HG02884 (cell line): ENCODE results near the gene SBK2.

Experiments used
- ATAC-seq: cut with Tn5 transposase; IDR thresholded peaks from one replicate; pipeline ENCODE4 v1.9.1; 2021; ENCODE audit warnings: mild to moderate bottlenecking, moderate library complexity; ENCODE audit not compliant: unreplicated experiment

Gene SBK2

DNA sequence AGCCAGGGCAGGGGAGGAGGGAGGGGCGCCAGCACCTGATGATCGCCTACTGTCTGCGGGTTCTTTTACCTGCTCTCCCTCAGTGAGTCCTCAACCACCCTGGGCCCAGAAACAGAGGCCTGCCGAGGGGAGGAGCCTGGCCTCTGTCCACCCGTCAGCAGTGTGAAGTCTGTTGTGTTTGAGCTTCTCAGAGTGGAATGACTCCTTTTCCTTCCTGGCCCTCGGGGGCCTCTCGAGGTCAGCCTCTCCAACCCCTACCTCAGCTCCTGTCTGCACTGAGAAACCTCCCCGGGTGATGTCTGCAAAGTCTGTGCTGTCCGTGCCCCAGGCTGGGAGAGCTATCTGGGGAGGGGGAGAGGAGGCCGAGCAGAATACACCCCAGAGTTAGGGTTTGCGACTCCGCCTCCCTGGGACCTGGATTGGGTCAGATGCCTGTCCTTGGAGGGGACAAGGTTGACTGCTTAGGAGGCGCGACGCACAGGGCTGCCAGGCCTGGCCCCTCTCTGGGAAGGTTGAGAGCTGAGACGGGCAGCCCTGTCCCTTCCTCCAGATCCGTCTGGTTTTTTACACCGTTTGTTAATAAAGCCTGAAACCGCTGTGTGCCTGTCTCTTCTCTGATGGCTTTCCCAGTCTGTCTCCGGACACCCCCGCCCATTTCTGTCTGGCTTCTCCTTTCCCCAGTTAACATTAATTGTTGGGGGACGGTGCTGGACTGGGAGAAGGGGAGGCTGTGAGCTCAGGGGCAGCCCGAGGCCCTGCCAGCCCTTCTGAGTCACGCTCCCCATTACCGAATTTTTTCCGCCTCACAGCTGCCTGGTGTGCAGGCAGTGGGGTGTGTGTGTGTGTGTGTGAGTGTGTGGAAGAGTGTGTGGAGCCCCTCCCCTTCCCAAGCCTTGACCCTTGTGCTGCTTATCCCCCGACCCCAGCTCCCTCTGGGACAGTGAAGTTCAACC, 49.7 kb downstream of the SBK2 start:
- no peak for ATAC-seq

DNA sequence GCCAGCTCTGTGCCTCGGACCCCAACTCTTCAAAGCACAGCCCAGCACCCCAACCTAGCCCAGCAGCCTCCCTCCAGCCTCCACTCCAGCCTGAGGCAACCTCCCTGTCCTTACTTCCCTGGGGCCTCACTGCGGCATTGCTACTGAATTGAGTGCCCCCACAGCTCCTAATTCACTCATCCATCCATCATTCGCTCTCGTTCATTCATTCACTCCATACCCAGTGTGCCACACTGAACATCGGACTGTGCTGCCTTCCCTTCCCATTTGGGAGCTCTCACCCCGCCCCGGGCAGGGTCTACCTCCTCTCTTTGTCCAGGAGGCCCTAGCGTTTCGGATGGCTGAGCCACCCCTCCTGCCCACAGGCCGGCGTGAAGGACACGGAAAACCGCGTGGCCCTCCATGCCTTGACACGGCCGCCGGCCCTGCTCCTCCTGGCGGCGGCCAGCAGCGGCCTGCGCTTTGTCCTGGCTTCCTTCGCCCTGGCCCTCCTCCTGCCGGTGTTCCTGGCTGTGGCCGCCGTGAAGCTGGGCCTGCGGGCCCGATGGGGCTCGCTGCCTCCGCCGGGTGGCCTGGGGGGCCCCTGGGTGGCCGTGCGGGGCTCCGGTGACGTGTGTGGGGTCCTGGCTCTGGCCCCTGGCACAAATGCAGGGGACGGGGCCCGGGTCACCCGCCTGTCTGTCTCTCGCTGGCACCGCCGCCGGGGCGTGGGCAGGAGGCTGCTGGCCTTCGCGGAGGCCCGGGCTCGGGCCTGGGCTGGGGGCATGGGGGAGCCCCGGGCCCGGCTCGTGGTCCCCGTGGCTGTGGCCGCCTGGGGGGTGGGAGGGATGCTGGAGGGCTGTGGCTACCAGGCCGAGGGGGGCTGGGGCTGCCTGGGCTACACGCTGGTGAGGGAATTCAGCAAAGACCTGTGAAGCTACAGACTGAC, 50.6 kb downstream of the SBK2 start:
- no peak for ATAC-seq

GRCh38 chr19:55485439-55486011, 51.4 kb downstream of the SBK2 start:
- no peak for ATAC-seq

DNA sequence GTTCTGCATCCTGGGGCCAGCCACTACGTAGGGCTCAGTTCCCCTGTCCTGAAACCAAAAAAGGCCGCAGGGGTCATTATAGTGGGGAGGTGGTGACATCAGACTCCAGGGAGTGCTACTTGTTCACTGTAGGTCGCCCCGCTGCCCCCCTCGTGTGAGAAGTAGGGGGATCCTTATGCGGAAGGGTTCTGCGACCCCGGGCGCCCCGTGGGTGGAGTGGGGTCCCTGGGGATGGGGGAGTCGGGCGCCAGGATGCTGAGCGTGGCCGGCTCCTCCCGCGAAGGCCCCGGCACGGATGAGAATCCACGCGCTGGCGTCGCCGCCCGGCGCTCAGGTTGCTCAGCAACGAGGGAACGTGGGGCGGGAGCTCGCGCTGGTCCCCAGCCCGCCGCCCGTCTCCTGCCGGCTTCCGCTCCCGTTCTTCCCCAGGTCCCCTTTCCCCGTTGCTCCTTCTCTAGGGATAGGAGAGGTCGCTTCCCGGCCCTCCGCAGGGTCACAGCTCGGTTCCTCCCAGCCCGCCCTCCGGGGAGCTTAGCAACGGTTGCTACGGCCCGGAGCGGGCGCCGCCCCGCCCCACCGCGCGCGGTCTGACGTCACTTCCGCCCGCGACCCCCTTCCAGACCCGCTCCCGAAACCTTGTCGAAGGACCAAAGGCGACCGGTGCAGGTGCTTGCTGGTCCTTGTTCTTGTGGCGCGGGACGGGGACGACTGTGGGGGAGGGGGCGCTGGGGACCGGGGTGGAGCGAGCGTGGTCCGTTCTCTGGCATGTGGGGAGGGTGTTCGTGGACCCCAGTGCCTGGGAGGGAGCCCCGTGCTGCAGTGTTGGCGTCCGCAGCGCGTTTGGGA, 52.1 kb downstream of the SBK2 start, which contains the start of gene NAT14:
Gene NAT14, plus strand, starts transcription at position 596 of the 846 bp plus-strand sequence. CDS start 521 bp downstream, outside the sequence.
- no peak for ATAC-seq

DNA sequence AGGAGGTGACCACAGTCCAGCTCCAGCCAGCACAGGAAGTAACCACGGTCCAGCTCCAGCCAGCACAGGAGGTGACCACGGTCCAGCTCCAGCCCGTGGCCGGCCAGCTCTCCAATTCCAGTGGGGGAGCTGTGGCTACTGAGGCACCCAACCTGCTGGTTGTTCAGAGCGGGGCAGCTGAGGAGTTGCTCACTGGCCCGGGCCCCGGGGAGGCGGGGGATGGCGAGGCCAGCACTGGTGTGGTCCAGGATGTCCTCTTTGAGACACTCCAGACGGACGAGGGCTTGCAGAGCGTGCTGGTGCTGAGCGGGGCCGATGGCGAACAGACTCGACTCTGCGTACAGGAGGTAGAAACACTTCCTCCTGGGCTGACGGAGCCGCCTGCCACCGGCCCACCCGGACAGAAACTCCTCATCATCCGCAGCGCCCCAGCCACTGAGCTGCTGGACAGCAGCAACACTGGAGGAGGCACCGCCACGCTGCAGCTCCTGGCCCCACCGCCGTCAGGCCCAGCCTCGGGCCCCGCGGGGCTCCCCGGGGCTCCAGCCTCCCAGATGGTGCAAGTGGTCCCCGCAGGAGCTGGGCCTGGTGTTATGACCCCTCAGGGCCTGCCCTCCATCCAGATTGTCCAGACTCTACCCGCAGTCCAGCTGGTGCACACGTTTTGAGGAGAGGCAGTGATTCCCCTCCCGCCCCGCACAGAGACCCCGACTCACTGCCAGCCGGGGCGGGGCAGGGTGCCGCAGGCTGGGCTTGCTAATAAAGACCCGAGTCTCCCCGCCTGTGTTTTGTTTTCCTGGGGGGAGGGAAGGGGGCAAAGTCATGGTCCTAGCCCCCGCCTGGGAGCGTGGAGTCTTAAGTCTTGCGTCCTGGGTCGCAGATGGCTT, 53.0 kb downstream of the SBK2 start:
- ATAC-seq: no peak

DNA sequence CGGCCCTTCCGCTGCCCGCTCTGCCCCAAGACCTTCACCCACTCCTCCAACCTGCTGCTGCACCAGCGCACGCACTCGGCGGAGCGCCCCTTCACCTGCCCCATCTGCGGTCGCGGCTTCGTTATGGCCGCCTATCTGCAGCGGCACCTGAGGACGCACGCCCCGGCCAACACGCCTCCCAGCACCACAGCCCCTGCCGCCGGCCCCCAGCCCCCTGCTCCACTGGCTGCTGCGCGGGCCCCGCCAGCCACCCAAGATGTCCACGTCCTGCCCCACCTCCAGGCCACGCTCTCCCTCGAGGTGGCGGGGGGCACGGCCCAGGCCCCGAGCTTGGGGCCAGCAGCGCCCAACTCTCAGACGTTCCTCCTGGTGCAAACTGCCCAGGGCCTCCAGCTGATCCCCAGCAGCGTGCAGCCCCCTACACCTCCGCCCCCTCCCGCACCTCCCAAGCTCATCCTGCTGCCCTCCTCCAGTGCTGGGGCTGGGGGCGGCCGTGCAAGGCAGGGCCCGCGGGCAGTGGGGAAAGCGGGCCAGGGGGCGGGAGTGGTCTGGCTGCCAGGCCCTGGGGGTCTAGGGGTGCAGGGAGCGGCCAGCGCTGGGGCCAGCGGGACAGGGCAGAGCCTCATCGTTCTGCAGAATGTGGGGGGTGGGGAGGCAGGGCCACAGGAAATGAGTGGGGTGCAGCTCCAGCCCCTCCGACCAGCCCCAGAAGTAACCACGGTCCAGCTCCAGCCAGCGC, 53.8 kb downstream of the SBK2 start:
- no peak for ATAC-seq

DNA sequence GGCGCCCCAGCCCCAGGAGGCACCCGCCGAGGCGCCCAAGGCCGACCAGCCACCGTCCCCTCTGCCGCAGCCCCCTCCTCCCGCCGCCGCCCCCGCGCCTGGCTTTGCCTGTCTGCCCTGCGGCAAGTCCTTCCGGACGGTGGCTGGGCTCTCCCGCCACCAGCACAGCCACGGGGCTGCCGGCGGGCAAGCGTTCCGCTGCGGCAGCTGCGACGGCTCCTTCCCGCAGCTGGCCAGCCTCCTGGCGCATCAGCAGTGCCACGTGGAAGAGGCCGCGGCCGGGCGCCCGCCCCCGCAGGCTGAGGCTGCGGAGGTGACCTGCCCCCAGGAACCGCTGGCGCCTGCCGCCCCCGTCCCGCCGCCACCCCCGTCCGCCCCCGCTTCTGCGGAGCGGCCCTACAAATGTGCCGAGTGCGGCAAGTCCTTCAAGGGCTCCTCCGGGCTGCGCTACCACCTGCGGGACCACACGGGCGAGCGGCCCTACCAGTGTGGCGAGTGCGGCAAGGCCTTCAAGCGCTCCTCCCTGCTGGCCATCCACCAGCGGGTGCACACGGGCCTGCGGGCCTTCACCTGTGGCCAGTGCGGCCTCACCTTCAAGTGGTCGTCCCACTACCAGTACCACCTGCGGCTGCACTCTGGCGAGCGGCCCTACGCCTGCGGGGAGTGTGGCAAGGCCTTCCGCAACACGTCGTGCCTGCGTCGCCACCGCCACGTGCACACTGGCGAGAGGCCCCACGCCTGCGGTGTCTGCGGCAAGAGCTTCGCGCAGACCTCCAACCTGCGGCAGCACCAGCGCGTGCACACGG, 54.6 kb downstream of the SBK2 start:
- no peak for ATAC-seq

DNA sequence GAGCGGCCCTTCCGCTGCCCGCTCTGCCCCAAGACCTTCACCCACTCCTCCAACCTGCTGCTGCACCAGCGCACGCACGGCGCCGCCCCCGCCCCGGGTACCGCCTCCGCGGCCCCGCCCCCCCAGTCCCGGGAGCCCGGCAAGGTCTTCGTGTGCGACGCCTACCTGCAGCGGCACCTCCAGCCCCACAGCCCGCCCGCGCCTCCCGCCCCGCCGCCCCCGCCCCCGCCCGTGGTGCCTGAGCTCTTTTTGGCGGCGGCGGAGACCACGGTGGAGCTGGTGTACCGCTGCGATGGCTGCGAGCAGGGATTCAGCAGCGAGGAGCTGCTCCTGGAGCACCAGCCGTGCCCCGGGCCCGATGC, 55.2 kb downstream of the SBK2 start:
- ATAC-seq: no peak

- ATAC-seq: no peak
Observed at GRCh38 chr19:55481148-55481793, 55.7 kb downstream of the SBK2 start.

GRCh38 chr19:55479451-55480230, 57.3 kb downstream of the SBK2 start:
- no peak for ATAC-seq

GRCh38 chr19:55479045-55479444, 57.9 kb downstream of the SBK2 start:
- ATAC-seq: no peak
